GM23338 (cell line): ENCODE data around the gene DDX39A. TPM values are rescaled to one million over a fixed set of nuclear protein-coding genes. Genes with fewer than 3 reads are reported as not detected.

ENCODE experiments used
- ATAC-seq: fragments of 200-7000 bp; cut with Tn5 transposase; 3 replicates; pipeline ENCODE4 v1.9.1; 2020
- DNase-seq: peaks from one replicate; pipeline ENCODE4 v3.0.0-alpha.2; 2015; ENCODE audit warnings: low spot score
- H2AFZ ChIP-seq: fragments of 200-600 bp; sonication (generic); 2 replicates; pipeline ENCODE4 v1.8.0; 2016; ENCODE audit warnings: antibody characterized with exemption, mild to moderate bottlenecking, moderate library complexity
- H3F3A ChIP-seq: fragments of 200-600 bp; sonication (generic); replicated peaks from 2 replicates; pipeline ENCODE4 v1.8.0; 2017; ENCODE audit warnings: antibody characterized with exemption, mixed run types, low read depth
- H3K27ac ChIP-seq: fragments of 200-600 bp; sonication (generic); 2 replicates; pipeline ENCODE4 v1.6.1; 2016; ENCODE audit warnings: low read depth
- H3K27me3 ChIP-seq: fragments of 200-600 bp; sonication (generic); 2 replicates; pipeline ENCODE4 v1.8.0; 2016; ENCODE audit warnings: mild to moderate bottlenecking, mixed run types, moderate library complexity; ENCODE audit not compliant: insufficient read depth
- H3K36me3 ChIP-seq: fragments of 200-600 bp; sonication (generic); 2 replicates; pipeline ENCODE4 v1.8.0; 2016; ENCODE audit warnings: mild to moderate bottlenecking; ENCODE audit not compliant: insufficient read depth
- H3K4me1 ChIP-seq: fragments of 200-600 bp; sonication (generic); 2 replicates; pipeline ENCODE4 v1.8.0; 2016; ENCODE audit warnings: mild to moderate bottlenecking, moderate library complexity; ENCODE audit not compliant: insufficient read depth
- H3K4me2 ChIP-seq: fragments of 200-600 bp; sonication (generic); 2 replicates; pipeline ENCODE4 v1.7.1; 2017; ENCODE audit warnings: mixed run types
- H3K4me3 ChIP-seq: fragments of 200-600 bp; sonication (generic); 2 replicates; pipeline ENCODE4 v1.6.1; 2016; ENCODE audit warnings: mixed run types
- H3K79me2 ChIP-seq: fragments of 200-600 bp; sonication (generic); replicated peaks from 2 replicates; pipeline ENCODE4 v1.8.0; 2017; ENCODE audit warnings: mild to moderate bottlenecking; ENCODE audit not compliant: insufficient read depth
- H3K9me2 ChIP-seq: fragments of 200-600 bp; sonication (generic); 2 replicates; pipeline ENCODE4 v1.8.0; 2017; ENCODE audit not compliant: insufficient read depth
- H4K20me1 ChIP-seq: fragments of 200-600 bp; sonication (generic); replicated peaks from 2 replicates; pipeline ENCODE4 v1.8.0; 2017; ENCODE audit warnings: mild to moderate bottlenecking; ENCODE audit not compliant: insufficient read depth
- H3K27ac Mint-ChIP-seq: 2 replicates; pipeline ENCODE4 v1.8.0; 2020; ENCODE audit warnings: inconsistent platforms, mild to moderate bottlenecking, moderate library complexity, mixed read lengths
- H3K27me3 Mint-ChIP-seq: 3 replicates; pipeline ENCODE4 v1.8.0; 2022; ENCODE audit warnings: low read depth, mild to moderate bottlenecking, moderate library complexity, mixed read lengths, inconsistent platforms; ENCODE audit not compliant: insufficient read depth, poor library complexity
- H3K36me3 Mint-ChIP-seq: 3 replicates; pipeline ENCODE4 v1.8.0; 2021; ENCODE audit warnings: low read depth, mild to moderate bottlenecking, inconsistent platforms, moderate library complexity, mixed read lengths
- H3K4me1 Mint-ChIP-seq: 3 replicates; pipeline ENCODE4 v1.8.0; 2020; ENCODE audit warnings: mild to moderate bottlenecking, inconsistent platforms, mixed read lengths
- H3K4me3 Mint-ChIP-seq: 3 replicates; pipeline ENCODE4 v1.8.0; 2021; ENCODE audit warnings: moderate library complexity, mild to moderate bottlenecking, inconsistent platforms, mixed read lengths
- H3K9me3 Mint-ChIP-seq: 3 replicates; pipeline ENCODE4 v1.8.0; 2020; ENCODE audit warnings: moderate library complexity, mild to moderate bottlenecking, inconsistent platforms, mixed read lengths
- CREB1 ChIP-seq: fragments of 250-450 bp; sonication (Bioruptor Pico); IDR thresholded peaks from 2 replicates; pipeline ENCODE4 v1.5.0; 2020; ENCODE audit warnings: low read depth, mild to moderate bottlenecking, moderate library complexity
- CTCF ChIP-seq, 2 experiments: fragments of 200-600 bp in 1 of 2; sonication (generic) in 1 of 2; conservative IDR thresholded peaks; 2 replicates each; pipeline versions ENCODE4 v1.5.1 to v1.6.1; 2016 to 2017; ENCODE audit warnings: antibody characterized with exemption in 2 of 2, low read depth in 2 of 2, mild to moderate bottlenecking in 2 of 2, moderate library complexity in 1 of 2
- ETS1 ChIP-seq: IDR thresholded peaks from 2 replicates; pipeline ENCODE4 v1.6.1; 2016; ENCODE audit warnings: antibody characterized with exemption
- EZH2 ChIP-seq: fragments of 200-600 bp; sonication (generic); IDR thresholded peaks from one replicate; pipeline ENCODE4 v1.8.0; 2017; ENCODE audit warnings: antibody characterized with exemption, mild to moderate bottlenecking, low read depth; ENCODE audit not compliant: unreplicated experiment
- EZH2phosphoT487 ChIP-seq: fragments of 200-600 bp; sonication (generic); IDR thresholded peaks from one replicate; pipeline ENCODE4 v1.8.1; 2018; ENCODE audit warnings: antibody characterized with exemption; ENCODE audit not compliant: unreplicated experiment
- JUNB ChIP-seq: IDR thresholded peaks from one replicate; pipeline ENCODE4 v1.6.1; 2016; ENCODE audit warnings: antibody characterized with exemption; ENCODE audit not compliant: unreplicated experiment
- NANOG ChIP-seq: IDR thresholded peaks from 2 replicates; pipeline ENCODE4 v1.6.1; 2016; ENCODE audit warnings: antibody characterized with exemption, borderline replicate concordance
- POLR2AphosphoS5 ChIP-seq: IDR thresholded peaks from 2 replicates; pipeline ENCODE4 v1.6.1; 2016; ENCODE audit warnings: antibody characterized with exemption, low read depth
- REST ChIP-seq: IDR thresholded peaks from one replicate; pipeline ENCODE4 v1.6.1; 2018; ENCODE audit warnings: antibody characterized with exemption; ENCODE audit not compliant: unreplicated experiment
- STAT1 ChIP-seq: IDR thresholded peaks from one replicate; pipeline ENCODE4 v1.6.1; 2016; ENCODE audit warnings: antibody characterized with exemption; ENCODE audit not compliant: unreplicated experiment
- ZNF114 ChIP-seq: fragments of 250-450 bp; sonication (Bioruptor Pico); IDR thresholded peaks from 2 replicates; pipeline ENCODE4 v1.5.0; 2020; ENCODE audit warnings: mild to moderate bottlenecking, moderate library complexity
- ZNF331 ChIP-seq: fragments of 250-450 bp; sonication (Bioruptor Pico); IDR thresholded peaks from 2 replicates; pipeline ENCODE4 v1.5.0; 2020; ENCODE audit warnings: low read depth, mild to moderate bottlenecking, moderate library complexity
- ZNF462 ChIP-seq: fragments of 250-450 bp; sonication (Bioruptor Pico); IDR thresholded peaks from 2 replicates; pipeline ENCODE4 v1.5.0; 2020; ENCODE audit warnings: mild to moderate bottlenecking, moderate library complexity
- polyA plus RNA-seq: library from polyadenylated mRNA; unstranded; fragments of >200 nt; fragmentation: Nextera tagmentation; extraction: Ambion mirVana; gene quantifications from 2 replicates; pipeline ENCODE4 v1.2.1, GENCODE V29; 2016
- total RNA-seq: library from RNA; depleted of rRNA; stranded (reverse); fragments of >200 nt; shearing (Covaris generic); gene quantifications from 2 replicates; pipeline ENCODE4 v1.2.3, GENCODE V29; 2014

DDX39A gene
- total and polyA plus RNA-seq, 2 experiments from 2014 or later: 195 to 196 TPM

GRCh38 chr19:14460935-14461334, 41.8 kb upstream of the DDX39A start (continued):
- no peak for TF ChIP-seq ZNF462 (CRISPR knock-in tag)
- no peak for TF ChIP-seq POLR2AphosphoS5

GRCh38 chr19:14459703-14460102, 40.6 kb upstream of the DDX39A start:
- ATAC-seq (no peak), DNase-seq (no peak)
- Histone ChIP-seq H3K79me2 (no peaks in the 10 kb centered on the region), H3K9me2 (no peaks in the 10 kb centered on the region), H3K4me1 (no peaks in the 10 kb centered on the region), H3K27ac (no peak overlapping the region), H3K4me2 (no peak overlapping the region), H2AFZ (no peak overlapping the region), H3F3A (no peaks in the 10 kb centered on the region), H3K4me3 (no peak overlapping the region), H4K20me1 (peaks cover 3% of the 10 kb centered on the region; the same call in 1 of the 2 replicates), H3K27me3 (no peaks in the 10 kb centered on the region), H3K36me3 (peaks cover 6% of the 10 kb centered on the region; the same call in 1 of the 2 replicates)
- H3K27ac Mint-ChIP-seq: no peak overlapping the region
- peaks cover 30% of the 10 kb centered on the region for H3K36me3 Mint-ChIP-seq
- no peaks in the 10 kb centered on the region for H3K4me1 Mint-ChIP-seq
- no peaks in the 10 kb centered on the region for H3K9me3 Mint-ChIP-seq
- no peak overlapping the region for H3K4me3 Mint-ChIP-seq
- peaks cover 3% of the 10 kb centered on the region for H3K27me3 Mint-ChIP-seq
- TF ChIP-seq ZNF331 (CRISPR knock-in tag) (no peak), CTCF (conservative IDR thresholded peaks at IDR 0.05; ENCODE audit: low read depth in 2 of 2) (no peak), EZH2 (no peak), CREB1 (no peak), EZH2phosphoT487 (no peak), STAT1 (no peak), JUNB (no peak), POLR2AphosphoS5 (no peak), ETS1 (no peak), NANOG (no peak), ZNF114 (no peak), REST (no peak)
